Measurements from ENCODE around the gene PCDHB9. TPM values are rescaled to one million over a fixed set of nuclear protein-coding genes. Genes with fewer than 3 reads are reported as not detected.
"Not testable (repeated sequence)": the region's sequence is repeated elsewhere in the genome, so short reads cannot be mapped to it uniquely, and the experiment has no call there.

Gene PCDHB9
- total RNA-seq (2021) (5.6 and 7.9 TPM in 2 replicates), Bru-seq, nascent RNA (percentile 65 among the genes with signal in this experiment), BruChase-seq, experiment 1, labeled RNA remaining after a 2-hour chase (percentile 79 among the genes with signal in this experiment), BruChase-seq, experiment 2, labeled RNA remaining after a 6-hour chase (percentile 87 among the genes with signal in this experiment)
- long read RNA-seq, full-length matches to known transcripts, result 9 of 9 reads
- long read RNA-seq, partial matches to known transcripts, result 0 of 9 reads
- long read RNA-seq, other reads (novel, unspliced or antisense), result 0 of 9 reads

DNA sequence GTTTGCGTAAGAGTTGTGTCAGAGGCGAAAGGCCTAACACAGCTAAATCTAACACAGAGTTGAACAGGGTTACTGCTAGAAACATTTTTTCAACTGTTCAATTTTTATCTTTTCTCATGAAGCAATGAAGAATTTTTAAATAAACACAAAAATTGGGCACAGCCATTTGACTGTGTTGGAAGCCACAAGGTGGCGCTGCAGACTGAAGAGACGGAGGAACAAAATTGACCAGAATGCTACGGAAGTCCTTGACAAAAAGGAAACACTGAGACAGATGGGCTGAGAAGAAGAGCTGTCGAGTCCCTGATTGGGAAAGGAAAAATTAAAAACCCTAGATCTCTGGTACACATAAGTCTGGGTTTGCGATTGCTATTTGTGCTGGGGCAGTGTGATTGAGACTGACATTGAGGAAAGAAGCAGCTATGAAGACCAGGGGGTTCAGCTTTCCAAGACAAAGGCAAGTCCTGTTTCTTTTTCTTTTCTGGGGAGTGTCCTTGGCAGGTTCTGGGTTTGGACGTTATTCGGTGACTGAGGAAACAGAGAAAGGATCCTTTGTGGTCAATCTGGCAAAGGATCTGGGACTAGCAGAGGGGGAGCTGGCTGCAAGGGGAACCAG, at the start of gene PCDHB9:
Gene PCDHB9 (plus strand): TSS at position 265 of the 616 bp plus-strand sequence. CDS start 158 bp downstream, at position 423.
- ChIA-PET CTCF (interaction anchor here (0.8 to 1.4 kb wide), 4 partner anchors 13 to 381 kb away, joined by 3 to 6 read pairs (median 5); partner anchors contain the start of genes PCDHB11, PCDHB2 and PCDHB5), POLR2A (ENCODE audit: low non-redundant PET) (no interaction called here)
- Histone ChIP-seq H3K4me3 (ENCODE audit: low read depth, low read length, poor library complexity, severe bottlenecking) (peak within 1 kb of the TSS; percentile 34), H3K4me1 (ENCODE audit: insufficient read depth, low read length, poor library complexity, severe bottlenecking) (no peaks in the 10 kb centered on the region), H3K27me3 (replicated peaks; ENCODE audit: insufficient read depth, low read depth, low read length, poor library complexity) (no peaks in the 10 kb centered on the region), H3K9me3 (ENCODE audit: low read depth, low read length, poor library complexity, severe bottlenecking) (no peaks in the 10 kb centered on the region), H3K36me3 (ENCODE audit: insufficient read depth, low read length, poor library complexity, severe bottlenecking) (peaks cover 5% of the 10 kb centered on the region), H3K27ac (ENCODE audit: low read depth, low read length, poor library complexity, severe bottlenecking) (peak within 1 kb of the TSS; percentile 34)
- DNase-seq (ENCODE audit: low spot score), result peak; percentile 79
- intact Hi-C loops (cut with micrococcal nuclease; ENCODE audit: unreplicated experiment), result no loop called here
- no peak for TF ChIP-seq EZH2 (IDR thresholded peaks at IDR 0.05; ENCODE audit: borderline replicate concordance, low read depth, low read length, poor library complexity, severe bottlenecking)
- TF ChIP-seq, protein P1, sequence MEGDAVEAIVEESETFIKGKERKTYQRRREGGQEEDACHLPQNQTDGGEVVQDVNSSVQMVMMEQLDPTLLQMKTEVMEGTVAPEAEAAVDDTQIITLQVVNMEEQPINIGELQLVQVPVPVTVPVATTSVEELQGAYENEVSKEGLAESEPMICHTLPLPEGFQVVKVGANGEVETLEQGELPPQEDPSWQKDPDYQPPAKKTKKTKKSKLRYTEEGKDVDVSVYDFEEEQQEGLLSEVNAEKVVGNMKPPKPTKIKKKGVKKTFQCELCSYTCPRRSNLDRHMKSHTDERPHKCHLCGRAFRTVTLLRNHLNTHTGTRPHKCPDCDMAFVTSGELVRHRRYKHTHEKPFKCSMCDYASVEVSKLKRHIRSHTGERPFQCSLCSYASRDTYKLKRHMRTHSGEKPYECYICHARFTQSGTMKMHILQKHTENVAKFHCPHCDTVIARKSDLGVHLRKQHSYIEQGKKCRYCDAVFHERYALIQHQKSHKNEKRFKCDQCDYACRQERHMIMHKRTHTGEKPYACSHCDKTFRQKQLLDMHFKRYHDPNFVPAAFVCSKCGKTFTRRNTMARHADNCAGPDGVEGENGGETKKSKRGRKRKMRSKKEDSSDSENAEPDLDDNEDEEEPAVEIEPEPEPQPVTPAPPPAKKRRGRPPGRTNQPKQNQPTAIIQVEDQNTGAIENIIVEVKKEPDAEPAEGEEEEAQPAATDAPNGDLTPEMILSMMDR (conservative IDR thresholded peaks at IDR 0.05; ENCODE audit: low read depth, low read length), result peak; percentile 90
- BruUV-seq (replicated peaks), result no TSS peak

DNA sequence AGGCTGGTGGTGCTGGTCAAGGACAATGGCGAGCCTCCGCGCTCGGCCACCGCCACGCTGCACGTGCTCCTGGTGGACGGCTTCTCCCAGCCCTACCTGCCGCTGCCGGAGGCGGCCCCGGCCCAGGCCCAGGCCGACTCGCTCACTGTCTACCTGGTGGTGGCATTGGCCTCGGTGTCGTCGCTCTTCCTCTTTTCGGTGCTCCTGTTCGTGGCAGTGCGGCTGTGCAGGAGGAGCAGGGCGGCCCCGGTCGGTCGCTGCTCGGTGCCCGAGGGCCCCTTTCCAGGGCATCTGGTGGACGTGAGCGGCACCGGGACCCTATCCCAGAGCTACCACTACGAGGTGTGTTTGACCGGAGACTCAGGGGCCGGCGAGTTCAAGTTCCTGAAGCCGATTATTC, 49.6 kb upstream of the PCDHB9 start:
- BruUV-seq (replicated peaks); CTCF ChIA-PET; H3K27ac ChIP-seq (ENCODE audit: low read depth, low read length, poor library complexity, severe bottlenecking); H3K4me3 ChIP-seq (ENCODE audit: low read depth, low read length, poor library complexity, severe bottlenecking); H3K27me3 ChIP-seq (replicated peaks; ENCODE audit: insufficient read depth, low read depth, low read length, poor library complexity); H3K36me3 ChIP-seq (ENCODE audit: insufficient read depth, low read length, poor library complexity, severe bottlenecking); intact Hi-C loops (cut with micrococcal nuclease; ENCODE audit: unreplicated experiment); DNase-seq (ENCODE audit: low spot score); H3K4me1 ChIP-seq (ENCODE audit: insufficient read depth, low read length, poor library complexity, severe bottlenecking); POLR2A ChIA-PET (ENCODE audit: low non-redundant PET): not testable (repeated sequence)
- peaks cover 14% of the 10 kb centered on the region for H3K9me3 ChIP-seq (ENCODE audit: low read depth, low read length, poor library complexity, severe bottlenecking)

- intact Hi-C loops (cut with micrococcal nuclease; ENCODE audit: unreplicated experiment), result no loop called here
- BruUV-seq (replicated peaks), result no TSS peak
- CTCF ChIA-PET, result interaction anchor here (0.6 to 1.1 kb wide), 4 partner anchors 10 to 59 kb away, joined by 3 to 4 read pairs (median 3); partner anchors contain the start of genes PCDHB12, PCDHB16 and PCDHB2
- TF ChIP-seq, protein P1 (conservative IDR thresholded peaks at IDR 0.05; ENCODE audit: low read depth, low read length), result peak; percentile 66
- TF ChIP-seq EZH2 (IDR thresholded peaks at IDR 0.05; ENCODE audit: borderline replicate concordance, low read depth, low read length, poor library complexity, severe bottlenecking), result no peak
- Histone ChIP-seq H3K4me3 (ENCODE audit: low read depth, low read length, poor library complexity, severe bottlenecking) (peak within 1 kb of the TSS; percentile 42), H3K27ac (ENCODE audit: low read depth, low read length, poor library complexity, severe bottlenecking) (no peak within 1 kb of the TSS), H3K36me3 (ENCODE audit: insufficient read depth, low read length, poor library complexity, severe bottlenecking) (no peaks in the 10 kb centered on the region), H3K4me1 (ENCODE audit: insufficient read depth, low read length, poor library complexity, severe bottlenecking) (no peaks in the 10 kb centered on the region), H3K9me3 (ENCODE audit: low read depth, low read length, poor library complexity, severe bottlenecking) (no peaks in the 10 kb centered on the region), H3K27me3 (replicated peaks; ENCODE audit: insufficient read depth, low read depth, low read length, poor library complexity) (no peaks in the 10 kb centered on the region)
- peak; percentile 84 for DNase-seq (ENCODE audit: low spot score)
- POLR2A ChIA-PET (ENCODE audit: low non-redundant PET), result no interaction called here
These were observed 37.1 kb upstream of the PCDHB9 start, which contains the start of gene PCDHB6 for GRCh38 chr5:141149812-141150211. Gene PCDHB6 (plus strand): TSS chr5:141150057. CDS start chr5:141150258, 201 bp downstream.
